ENCODE data around the gene RCAN3. TPM values are rescaled to one million over a fixed set of nuclear protein-coding genes. Genes with fewer than 3 reads are reported as not detected.

The RCAN3 gene
- total and polyA plus RNA-seq, 2 of the 4 experiments (the other 2 are of a cell fraction) = 4.0 to 5.9 TPM

- Histone ChIP-seq H4K20me1 (ENCODE audit: insufficient read depth, low read length) (no peaks in the 10 kb centered on the region), H4K8ac (ENCODE audit: low read depth in 2 of 2, low read length in 2 of 2) (no peak overlapping the region), H3K4me1 (ENCODE audit: control insufficient read depth, insufficient read depth, low read length) (no peaks in the 10 kb centered on the region), H3K27ac (ENCODE audit: insufficient read depth, low read length) (no peak overlapping the region), H3K4me2 (ENCODE audit: low read depth, low read length) (no peak overlapping the region), H2BK15ac (ENCODE audit: low read depth, low read length) (no peak overlapping the region), H3K9ac (ENCODE audit: low read depth, low read length) (no peak overlapping the region), H4K91ac (ENCODE audit: insufficient read depth, low read depth, low read length) (no peak overlapping the region), H3K56ac (ENCODE audit: extremely low read depth, insufficient read depth, low read length) (no peak overlapping the region), H2BK5ac (ENCODE audit: low read depth, low read length, poor library complexity, severe bottlenecking) (no peak overlapping the region), H3K14ac (replicated peaks; ENCODE audit: low read depth, low read length) (no peak overlapping the region), H2BK20ac (ENCODE audit: low read depth, low read length) (no peak overlapping the region), H4K5ac (ENCODE audit: low read depth, low read length) (no peak overlapping the region), H3K23ac (ENCODE audit: low read depth, low read length) (no peak overlapping the region), H3K18ac (ENCODE audit: low read depth, low read length) (no peak overlapping the region), H3K79me1 (ENCODE audit: low read depth in 1 of 2, low read length in 2 of 2) (no peaks in the 10 kb centered on the region), H3K9me1 (ENCODE audit: insufficient read depth, low read length) (no peaks in the 10 kb centered on the region), H3K9me3 (ENCODE audit: control insufficient read depth, insufficient read depth, low read length) (peaks cover 7% of the 10 kb centered on the region), H3K27me3 (ENCODE audit: control insufficient read depth, insufficient read depth, low read length) (peaks cover 33% of the 10 kb centered on the region), H3K36me3 (ENCODE audit: control insufficient read depth, insufficient read depth, low read length) (no peaks in the 10 kb centered on the region), H2AK9ac (replicated peaks; ENCODE audit: low read depth, low read length, poor library complexity) (no peak overlapping the region), H3K4ac (ENCODE audit: low read depth, low read length) (no peak overlapping the region), H2AFZ (replicated peaks; ENCODE audit: low read length, poor library complexity) (no peak overlapping the region), H2AK5ac (ENCODE audit: low read depth, low read length) (no peak overlapping the region), H2BK120ac (ENCODE audit: low read depth, low read length) (no peak overlapping the region), H3K4me3 (ENCODE audit: insufficient read depth, low read depth, low read length) (no peak overlapping the region)
- POLR2A ChIA-PET (ENCODE audit: unreplicated experiment) = no interaction called here
- CTCF ChIA-PET = no interaction called here
- intact Hi-C loops (cut with micrococcal nuclease) (no loop called here), in situ Hi-C loops (cut with MboI; ENCODE audit: low sequenced_read_pairs) (no loop called here), dilution Hi-C loops (cut with HindIII; ENCODE audit: low sequenced_read_pairs, unreplicated experiment) (no loop called here)
- ATAC-seq (ENCODE audit: low read depth) (no peak), DNase-seq (no peak)
- 100% methylated on average over 1 of the region's 7 CpGs; no CpG with 5 or more reads in 1 of the 2 experiments for WGBS, 2 experiments (ENCODE audit: extremely low coverage in 2 of 2, insufficient read length in 1 of 2)
- BruUV-seq (replicated peaks) = no TSS peak
- TF ChIP-seq ELK1 (IDR thresholded peaks at IDR 0.05; ENCODE audit: borderline replicate concordance, low read depth, low read length) (no peak), CHD1 (IDR thresholded peaks at IDR 0.05; ENCODE audit: low read depth, low read length) (no peak)
- TF ChIP-seq, protein P1, sequence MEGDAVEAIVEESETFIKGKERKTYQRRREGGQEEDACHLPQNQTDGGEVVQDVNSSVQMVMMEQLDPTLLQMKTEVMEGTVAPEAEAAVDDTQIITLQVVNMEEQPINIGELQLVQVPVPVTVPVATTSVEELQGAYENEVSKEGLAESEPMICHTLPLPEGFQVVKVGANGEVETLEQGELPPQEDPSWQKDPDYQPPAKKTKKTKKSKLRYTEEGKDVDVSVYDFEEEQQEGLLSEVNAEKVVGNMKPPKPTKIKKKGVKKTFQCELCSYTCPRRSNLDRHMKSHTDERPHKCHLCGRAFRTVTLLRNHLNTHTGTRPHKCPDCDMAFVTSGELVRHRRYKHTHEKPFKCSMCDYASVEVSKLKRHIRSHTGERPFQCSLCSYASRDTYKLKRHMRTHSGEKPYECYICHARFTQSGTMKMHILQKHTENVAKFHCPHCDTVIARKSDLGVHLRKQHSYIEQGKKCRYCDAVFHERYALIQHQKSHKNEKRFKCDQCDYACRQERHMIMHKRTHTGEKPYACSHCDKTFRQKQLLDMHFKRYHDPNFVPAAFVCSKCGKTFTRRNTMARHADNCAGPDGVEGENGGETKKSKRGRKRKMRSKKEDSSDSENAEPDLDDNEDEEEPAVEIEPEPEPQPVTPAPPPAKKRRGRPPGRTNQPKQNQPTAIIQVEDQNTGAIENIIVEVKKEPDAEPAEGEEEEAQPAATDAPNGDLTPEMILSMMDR (conservative IDR thresholded peaks at IDR 0.05; ENCODE audit: low read depth, low read length) = no peak
These were observed 76.2 kb downstream of the RCAN3 start for GRCh38 chr1:24578846-24579245.

All from IMR-90 (cell line).